Glutamatergic neuron (in vitro differentiated cells): Measurements from ENCODE around the gene HDAC10. TPM values are rescaled to one million over a fixed set of nuclear protein-coding genes. Genes with fewer than 3 reads are reported as not detected.

Experiments
- DNase-seq: peaks from one replicate; pipeline ENCODE4 v3.0.0; 2022
- H3K27ac Mint-ChIP-seq: one replicate; pipeline ENCODE4 v1.8.0; 2020; ENCODE audit warnings: mild to moderate bottlenecking, mixed read lengths, inconsistent platforms; ENCODE audit not compliant: unreplicated experiment
- H3K27me3 Mint-ChIP-seq: one replicate; pipeline ENCODE4 v1.8.0; 2020; ENCODE audit warnings: mild to moderate bottlenecking, moderate library complexity, mixed read lengths, inconsistent platforms; ENCODE audit not compliant: unreplicated experiment
- H3K36me3 Mint-ChIP-seq: one replicate; pipeline ENCODE4 v1.8.0; 2020; ENCODE audit warnings: mild to moderate bottlenecking, mixed read lengths, inconsistent platforms; ENCODE audit not compliant: unreplicated experiment
- H3K4me1 Mint-ChIP-seq: one replicate; pipeline ENCODE4 v1.8.0; 2020; ENCODE audit warnings: mild to moderate bottlenecking, low read depth, mixed read lengths, inconsistent platforms; ENCODE audit not compliant: unreplicated experiment
- H3K4me3 Mint-ChIP-seq: one replicate; pipeline ENCODE4 v1.8.0; 2020; ENCODE audit warnings: mild to moderate bottlenecking, mixed read lengths, inconsistent platforms; ENCODE audit not compliant: unreplicated experiment
- H3K9me3 Mint-ChIP-seq: one replicate; pipeline ENCODE4 v1.8.0; 2020; ENCODE audit warnings: mild to moderate bottlenecking, moderate library complexity, mixed read lengths, inconsistent platforms; ENCODE audit not compliant: unreplicated experiment
- CTCF ChIP-seq: fragments of 200-600 bp; sonication (generic); IDR thresholded peaks from one replicate; pipeline ENCODE4 v1.5.0; 2021; ENCODE audit not compliant: partially characterized antibody, unreplicated experiment
- total RNA-seq: library from RNA; stranded (reverse); fragmentation: NEBNext Ultra II Directional; extraction: Animal tissue kit (Norgen Biotek cat#: 25700); gene quantifications from one replicate; pipeline ENCODE4 v1.2.1, GENCODE V29; 2021; ENCODE audit not compliant: unreplicated experiment

The HDAC10 gene
- total RNA-seq, 1 donor from 2014 or later: 88.2 TPM

- DNase-seq: no peak
- H3K9me3 Mint-ChIP-seq: peaks cover 4% of the 10 kb centered on the region
- peak overlapping the region; percentile 75 for H3K4me3 Mint-ChIP-seq
- peaks cover 6% of the 10 kb centered on the region for H3K27me3 Mint-ChIP-seq
- TF ChIP-seq CTCF: no peak
- no peaks in the 10 kb centered on the region for H3K36me3 Mint-ChIP-seq
- peak overlapping the region; percentile 62 for H3K27ac Mint-ChIP-seq
- peaks cover 13% of the 10 kb centered on the region for H3K4me1 Mint-ChIP-seq
These were observed 18.5 kb upstream of the HDAC10 start for GRCh38 chr22:50269573-50269969.

- H3K27me3 Mint-ChIP-seq: peaks cover 6% of the 10 kb centered on the region
- peaks cover 3% of the 10 kb centered on the region for H3K9me3 Mint-ChIP-seq
- TF ChIP-seq CTCF: no peak
- no peaks in the 10 kb centered on the region for H3K36me3 Mint-ChIP-seq
- no peak for DNase-seq
- H3K27ac Mint-ChIP-seq: no peak overlapping the region
- H3K4me3 Mint-ChIP-seq: peak overlapping the region; percentile 75
- H3K4me1 Mint-ChIP-seq: peaks cover 6% of the 10 kb centered on the region
These were observed 17.6 kb upstream of the HDAC10 start for GRCh38 chr22:50268655-50269113.

GRCh38 chr22:50267591-50268390 lies 16.7 kb upstream of the HDAC10 start:
- Mint-ChIP-seq H3K4me3 (peak overlapping the region; percentile 75), H3K27me3 (peaks cover 6% of the 10 kb centered on the region)

GRCh38 chr22:50266994-50267393 lies 15.9 kb upstream of the HDAC10 start:
- Mint-ChIP-seq H3K9me3 (peaks cover 2% of the 10 kb centered on the region), H3K27ac (no peak overlapping the region), H3K36me3 (no peaks in the 10 kb centered on the region), H3K4me3 (no peak overlapping the region), H3K4me1 (peaks cover 1% of the 10 kb centered on the region), H3K27me3 (peaks cover 10% of the 10 kb centered on the region)
- DNase-seq: no peak
- no peak for TF ChIP-seq CTCF

More at GRCh38 chr22:50267591-50268390, 16.7 kb upstream of the HDAC10 start:
- Mint-ChIP-seq H3K36me3 (no peaks in the 10 kb centered on the region), H3K27ac (peak overlapping the region; percentile 22), H3K4me1 (peaks cover 2% of the 10 kb centered on the region), H3K9me3 (peaks cover 2% of the 10 kb centered on the region)
- peak; percentile 71 for DNase-seq
- TF ChIP-seq CTCF: peak; percentile 17

GRCh38 chr22:50264946-50265669 lies 14.0 kb upstream of the HDAC10 start:
- Mint-ChIP-seq H3K36me3 (no peaks in the 10 kb centered on the region), H3K27ac (no peak overlapping the region), H3K27me3 (peaks cover 7% of the 10 kb centered on the region)

More at GRCh38 chr22:50264946-50265669, 14.0 kb upstream of the HDAC10 start:
- Mint-ChIP-seq H3K4me1 (peaks cover 1% of the 10 kb centered on the region), H3K9me3 (no peaks in the 10 kb centered on the region), H3K4me3 (no peak overlapping the region)
- TF ChIP-seq CTCF: no peak
- DNase-seq: no peak
